Tibial artery (tissue), 4 donors: ENCODE results near the gene COPS3.

ENCODE experiments used
- DNase-seq, 2 donors: peaks; one replicate each; pipeline ENCODE4 v3.0.0-alpha.2; 2019
- H3K27ac ChIP-seq, 2 donors: fragments of 200-600 bp; sonication (generic) in 1 of 2; 1 replicate in 1 of 2; 2 replicates in 1 of 2; pipeline ENCODE4 v1.5.1; 2018 to 2019; ENCODE audit warnings: mild to moderate bottlenecking in 1 of 2
- H3K27me3 ChIP-seq, 2 donors: fragments of 200-600 bp; sonication (generic) in 1 of 2; one replicate each; pipeline versions ENCODE4 v1.5.1 to v1.6.0; 2016 to 2019
- H3K36me3 ChIP-seq, 3 donors: fragments of 200-600 bp; sonication (generic) in 2 of 3; one replicate each; pipeline ENCODE4 v1.5.1; 2016 to 2019; ENCODE audit warnings: mild to moderate bottlenecking in 2 of 3
- H3K4me1 ChIP-seq, 4 donors: fragments of 200-600 bp; sonication (generic) in 2 of 4; 1 replicate in 3 of 4; 2 replicates in 1 of 4; pipeline ENCODE4 v1.5.1; 2016 to 2019
- H3K4me3 ChIP-seq, 2 donors: fragments of 200-600 bp; sonication (generic) in 1 of 2; 1 replicate in 1 of 2; 2 replicates in 1 of 2; pipeline ENCODE4 v1.5.1; 2018 to 2019; ENCODE audit warnings: mild to moderate bottlenecking in 2 of 2
- H3K9me3 ChIP-seq, 3 donors: fragments of 200-600 bp; sonication (generic) in 1 of 3; one replicate each; pipeline ENCODE4 v1.5.1; 2016 to 2019
- CTCF ChIP-seq, 2 experiments: fragments of 200-600 bp in 1 of 2; fragments of 450-650 bp in 1 of 2; IDR thresholded peaks; one replicate each; pipeline ENCODE4 v1.5.1; 2017 to 2019; ENCODE audit warnings: antibody characterized with exemption in 2 of 2, mild to moderate bottlenecking in 1 of 2, moderate library complexity in 1 of 2
- intact Hi-C: fragments of 100-400 bp; cut with DNase I; formaldehyde crosslinking; loops from one replicate; pipeline ENCODE4 v1.15.0; 2023; ENCODE audit warnings: low total_unique reads

Gene COPS3

GRCh38 chr17:17205368-17206123 is 75.5 kb downstream of the COPS3 start:
- Histone ChIP-seq H3K27ac (peak overlapping the region; percentile 75 to 84), H3K4me1 (peaks cover 6 to 44% (median 39%) of the 10 kb centered on the region in 4 donors), H3K9me3 (no peaks in the 10 kb centered on the region), H3K4me3 (peak overlapping the region; percentile 47 to 62), H3K27me3 (no peaks in the 10 kb centered on the region), H3K36me3 (peaks cover 0 to 11% (median 0%) of the 10 kb centered on the region in 3 donors)
- intact Hi-C loops = loop anchor here (10.0 kb wide), 2 partner anchors 171 to 201 kb away; no protein-coding TSS in a partner anchor
- TF ChIP-seq CTCF (IDR thresholded peaks at IDR 0.05) = no peak
- DNase-seq = peak; percentile 54 to 78

GRCh38 chr17:17204635-17205231 is 76.3 kb downstream of the COPS3 start:
- peak overlapping the region; percentile 75 to 84 for H3K27ac ChIP-seq

GRCh38 chr17:17204041-17204591 is 76.9 kb downstream of the COPS3 start:
- Histone ChIP-seq H3K27me3 (no peaks in the 10 kb centered on the region), H3K4me3 (peak overlapping the region in 1 of 2 donors; percentile 6), H3K4me1 (peaks cover 6 to 44% (median 39%) of the 10 kb centered on the region in 4 donors), H3K9me3 (no peaks in the 10 kb centered on the region), H3K36me3 (peaks cover 0 to 11% (median 0%) of the 10 kb centered on the region in 3 donors), H3K27ac (peak overlapping the region; percentile 75 to 76)
- intact Hi-C loops = loop anchor here (10.0 kb wide), 2 partner anchors 169 to 199 kb away; no protein-coding TSS in a partner anchor
- DNase-seq = peak; percentile 52 to 87
- no peak for TF ChIP-seq CTCF (IDR thresholded peaks at IDR 0.05)

More at GRCh38 chr17:17204635-17205231, 76.3 kb downstream of the COPS3 start:
- no peaks in the 10 kb centered on the region for H3K27me3 ChIP-seq
- TF ChIP-seq CTCF (IDR thresholded peaks at IDR 0.05) = no peak
- peak overlapping the region in 1 of 2 donors; percentile 62 for H3K4me3 ChIP-seq
- no peaks in the 10 kb centered on the region for H3K9me3 ChIP-seq
- no peak for DNase-seq
- peaks cover 6 to 44% (median 39%) of the 10 kb centered on the region in 4 donors for H3K4me1 ChIP-seq
- intact Hi-C loops = loop anchor here (10.0 kb wide), 2 partner anchors 170 to 200 kb away; no protein-coding TSS in a partner anchor
- peaks cover 0 to 11% (median 0%) of the 10 kb centered on the region in 3 donors for H3K36me3 ChIP-seq

GRCh38 chr17:17203173-17203730 is 77.8 kb downstream of the COPS3 start:
- no peaks in the 10 kb centered on the region for H3K27me3 ChIP-seq
- peaks cover 0 to 11% (median 0%) of the 10 kb centered on the region in 3 donors for H3K36me3 ChIP-seq
- H3K4me3 ChIP-seq = no peak overlapping the region
- no peak for TF ChIP-seq CTCF (IDR thresholded peaks at IDR 0.05)
- intact Hi-C loops = loop anchor here (10.0 kb wide), 2 partner anchors 168 to 198 kb away; no protein-coding TSS in a partner anchor
- peaks cover 6 to 44% (median 39%) of the 10 kb centered on the region in 4 donors for H3K4me1 ChIP-seq
- no peak for DNase-seq
- H3K9me3 ChIP-seq = no peaks in the 10 kb centered on the region
- peak overlapping the region; percentile 75 to 76 for H3K27ac ChIP-seq

GRCh38 chr17:17201907-17202306 is 79.1 kb downstream of the COPS3 start:
- Histone ChIP-seq H3K36me3 (peaks cover 0 to 11% (median 0%) of the 10 kb centered on the region in 3 donors), H3K4me1 (peaks cover 6 to 44% (median 39%) of the 10 kb centered on the region in 4 donors), H3K27ac (no peak overlapping the region), H3K4me3 (no peak overlapping the region), H3K9me3 (no peaks in the 10 kb centered on the region), H3K27me3 (no peaks in the 10 kb centered on the region)
- no peak for TF ChIP-seq CTCF (IDR thresholded peaks at IDR 0.05)
- no peak for DNase-seq
- intact Hi-C loops = loop anchor here (10.0 kb wide), 2 partner anchors 167 to 197 kb away; no protein-coding TSS in a partner anchor
